Iris pigment epithelial cell (primary cell): Measurements from ENCODE around the gene TLR8.

Experiments
- DNase-seq: peaks from one replicate; pipeline ENCODE4 v3.0.0-alpha.2; 2011; ENCODE audit warnings: low read depth

Gene TLR8

DNA sequence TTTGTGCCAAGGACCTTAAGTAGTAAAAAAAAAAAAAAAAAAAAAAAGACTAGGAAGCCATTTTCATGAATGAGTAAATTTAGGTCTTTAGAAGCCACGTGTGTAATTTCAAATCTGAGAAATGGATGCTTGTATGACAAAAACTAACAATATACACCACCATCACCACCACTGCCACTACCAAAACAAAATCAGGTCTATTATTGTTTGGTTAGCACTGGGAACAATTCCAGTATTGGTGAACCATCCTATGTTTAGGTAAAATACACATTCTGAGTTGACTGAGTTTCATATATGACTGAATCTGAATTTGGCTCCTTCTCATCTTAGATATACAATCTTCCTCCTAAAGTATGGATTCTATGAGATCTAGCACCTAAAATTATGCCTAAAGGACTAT, 59.7 kb downstream of the TLR8 start:
- no peak for DNase-seq

DNA sequence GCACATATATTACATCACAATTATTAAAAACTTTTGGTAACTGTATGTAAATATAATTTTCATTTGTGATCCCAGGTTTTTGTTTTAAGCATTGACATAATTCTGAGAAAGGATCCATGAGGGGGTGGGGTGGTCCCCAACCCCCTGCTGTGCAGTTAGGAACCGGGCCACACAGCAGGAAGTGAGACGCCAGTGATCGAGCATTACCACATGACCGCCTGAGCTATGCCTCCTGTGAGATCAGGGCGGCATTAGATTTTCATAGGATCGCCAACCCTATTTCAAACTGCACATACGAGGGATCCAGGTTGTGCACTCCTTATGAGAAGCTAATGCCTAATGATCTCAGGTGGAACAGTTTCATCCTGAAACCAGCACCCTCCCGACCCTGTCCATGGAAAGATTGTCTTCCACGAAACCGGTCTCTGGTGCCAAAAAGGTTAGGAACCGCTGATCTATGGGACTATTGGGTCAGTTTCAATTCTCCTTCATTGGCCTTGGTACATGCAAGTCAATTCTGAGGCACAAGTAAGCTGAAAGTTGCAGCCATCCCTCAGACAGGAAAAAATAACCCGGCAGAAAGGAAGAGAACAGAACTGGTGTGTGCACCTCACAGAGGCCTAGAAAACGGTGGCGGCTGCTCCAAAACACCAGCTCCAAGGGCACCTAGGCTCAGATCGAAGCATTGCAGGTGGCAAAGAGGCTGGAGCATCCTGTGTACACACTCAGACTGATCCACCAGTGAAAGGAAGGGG, 61.5 kb downstream of the TLR8 start:
- no peak for DNase-seq

DNA sequence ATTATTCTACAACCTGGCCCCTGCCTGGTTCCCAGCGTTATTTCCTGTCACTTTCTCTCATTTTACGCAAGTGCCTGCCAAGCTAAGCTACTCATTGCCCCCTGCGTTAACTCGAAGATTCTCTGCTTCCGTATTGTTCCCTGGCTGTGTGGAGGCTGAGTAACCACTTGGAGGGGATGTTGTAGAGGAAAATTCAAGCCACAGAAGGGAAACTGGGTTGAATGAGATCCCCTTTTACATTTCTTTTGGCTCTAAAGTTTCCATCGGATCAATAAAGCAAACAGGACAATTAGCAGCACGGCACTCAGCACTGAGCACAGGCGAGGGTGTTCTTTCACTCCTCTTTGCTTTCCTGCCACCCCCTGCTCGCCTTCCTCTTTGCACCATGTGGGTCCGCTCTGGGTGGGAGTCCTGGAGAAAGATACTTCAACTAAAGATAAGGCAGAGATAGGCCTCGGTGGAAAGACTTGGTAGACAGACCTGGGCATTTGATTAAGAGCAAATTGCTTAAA, 64.3 kb downstream of the TLR8 start:
- peak; percentile 76 for DNase-seq

DNA sequence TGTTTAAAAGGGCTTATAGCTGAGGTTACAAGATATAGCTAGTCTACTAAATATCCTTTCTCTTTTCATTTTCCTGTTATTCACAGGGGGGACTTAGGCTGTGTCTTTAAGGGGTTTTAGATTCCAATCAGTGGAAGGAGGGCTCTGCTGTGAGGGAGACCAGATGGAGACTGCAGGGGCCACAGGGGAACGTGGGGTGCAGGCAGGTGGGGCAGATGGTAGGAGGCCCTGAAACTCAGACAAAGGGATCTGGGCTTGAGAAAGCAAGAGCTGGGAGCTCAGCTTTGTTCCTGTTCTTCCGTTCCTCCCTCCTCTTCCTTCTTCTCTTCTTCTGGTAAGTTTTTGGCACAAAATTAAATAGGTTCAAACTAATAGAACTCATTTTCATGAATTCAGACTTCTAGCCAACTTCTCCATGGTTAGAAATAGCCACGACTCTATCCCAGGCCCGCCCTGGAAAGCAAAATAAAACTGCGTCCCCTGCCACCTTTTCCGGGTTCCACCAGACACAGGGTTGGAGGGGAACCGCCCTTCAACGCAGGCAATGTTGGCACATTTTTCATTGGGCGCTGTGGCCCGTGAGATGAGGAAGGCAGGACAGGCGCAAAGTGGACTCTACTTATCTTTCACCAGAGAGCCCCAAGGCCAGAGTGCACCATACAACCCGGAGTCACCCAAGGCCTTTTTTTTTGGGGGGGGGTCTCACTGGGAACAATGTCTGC, 65.0 kb downstream of the TLR8 start:
- no peak for DNase-seq

DNA sequence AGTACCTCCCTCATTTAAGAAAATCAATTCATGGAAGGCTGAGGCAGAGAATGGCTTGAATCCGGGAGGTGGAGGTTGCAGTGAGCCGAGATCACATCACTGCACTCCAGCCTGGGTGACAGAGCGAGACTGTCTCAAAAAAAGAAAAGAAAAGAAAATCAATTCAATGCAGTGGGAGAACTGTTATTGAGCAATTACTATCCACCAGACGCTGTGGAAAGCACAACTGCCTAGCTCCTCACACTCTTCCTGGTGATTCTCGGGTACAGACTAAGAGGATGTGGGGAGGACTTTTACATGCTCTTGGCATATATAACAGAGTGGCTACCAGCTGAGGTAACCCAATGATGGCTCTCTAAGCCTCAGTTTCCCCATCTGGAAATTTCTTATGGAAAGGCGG, 65.8 kb downstream of the TLR8 start:
- no peak for DNase-seq
